Osteocyte (in vitro differentiated cells): ENCODE data around the gene IL17A. TPM values are rescaled to one million over a fixed set of nuclear protein-coding genes. Genes with fewer than 3 reads are reported as not detected.

Experiments
- DNase-seq: peaks from one replicate; pipeline ENCODE4 v3.0.0; 2021; ENCODE audit warnings: mixed read lengths; ENCODE audit not compliant: unreplicated experiment; ENCODE audit errors: extremely low spot score
- H3K27ac Mint-ChIP-seq: one replicate; pipeline ENCODE4 v1.8.0; 2021; ENCODE audit warnings: mild to moderate bottlenecking, mixed read lengths; ENCODE audit not compliant: unreplicated experiment
- H3K27me3 Mint-ChIP-seq: one replicate; pipeline ENCODE4 v1.8.0; 2021; ENCODE audit warnings: mixed read lengths; ENCODE audit not compliant: unreplicated experiment
- H3K36me3 Mint-ChIP-seq: one replicate; pipeline ENCODE4 v1.8.0; 2021; ENCODE audit warnings: mixed read lengths; ENCODE audit not compliant: unreplicated experiment
- H3K4me1 Mint-ChIP-seq: one replicate; pipeline ENCODE4 v1.8.0; 2021; ENCODE audit warnings: mixed read lengths; ENCODE audit not compliant: unreplicated experiment
- H3K4me3 Mint-ChIP-seq: one replicate; pipeline ENCODE4 v1.8.0; 2021; ENCODE audit warnings: mild to moderate bottlenecking, moderate library complexity, mixed read lengths; ENCODE audit not compliant: unreplicated experiment
- H3K9me3 Mint-ChIP-seq: one replicate; pipeline ENCODE4 v1.8.0; 2021; ENCODE audit warnings: mixed read lengths; ENCODE audit not compliant: unreplicated experiment
- CTCF ChIP-seq: fragments of 200-600 bp; sonication (generic); IDR thresholded peaks from 2 replicates; pipeline ENCODE4 v1.5.0; 2021; ENCODE audit warnings: antibody characterized with exemption, mild to moderate bottlenecking, moderate library complexity
- total RNA-seq: library from RNA; stranded (reverse); gene quantifications from 2 replicates; pipeline ENCODE4 v1.2.1, GENCODE V29; 2021

IL17A gene
- total RNA-seq, 1 donor from 2014 or later, result not detected

- H3K36me3 Mint-ChIP-seq, result no peaks in the 10 kb centered on the region
- H3K9me3 Mint-ChIP-seq, result no peaks in the 10 kb centered on the region
- TF ChIP-seq CTCF, result no peak
- no peak overlapping the region for H3K4me3 Mint-ChIP-seq
- no peaks in the 10 kb centered on the region for H3K4me1 Mint-ChIP-seq
- H3K27me3 Mint-ChIP-seq, result peaks cover 31% of the 10 kb centered on the region
- no peak for DNase-seq
- H3K27ac Mint-ChIP-seq, result no peak overlapping the region
Measured at GRCh38 chr6:52227495-52227894, 41.3 kb downstream of the IL17A start.

GRCh38 chr6:52230685-52231084 is 44.5 kb downstream of the IL17A start:
- no peak for DNase-seq
- no peak for TF ChIP-seq CTCF
- Mint-ChIP-seq H3K27ac (no peak overlapping the region), H3K27me3 (peaks cover 35% of the 10 kb centered on the region), H3K36me3 (no peaks in the 10 kb centered on the region), H3K4me1 (no peaks in the 10 kb centered on the region), H3K9me3 (no peaks in the 10 kb centered on the region), H3K4me3 (no peak overlapping the region)

- H3K27ac Mint-ChIP-seq, result no peak overlapping the region
- no peaks in the 10 kb centered on the region for H3K9me3 Mint-ChIP-seq
- H3K4me1 Mint-ChIP-seq, result no peaks in the 10 kb centered on the region
- no peak for TF ChIP-seq CTCF
- H3K27me3 Mint-ChIP-seq, result peaks cover 39% of the 10 kb centered on the region
- DNase-seq, result no peak
- H3K36me3 Mint-ChIP-seq, result no peaks in the 10 kb centered on the region
- H3K4me3 Mint-ChIP-seq, result no peak overlapping the region
Measured at GRCh38 chr6:52231406-52232127, 45.4 kb downstream of the IL17A start.

GRCh38 chr6:52233005-52233404 is 46.8 kb downstream of the IL17A start:
- Mint-ChIP-seq H3K4me1 (no peaks in the 10 kb centered on the region), H3K27ac (no peak overlapping the region), H3K9me3 (no peaks in the 10 kb centered on the region), H3K4me3 (no peak overlapping the region), H3K27me3 (peaks cover 46% of the 10 kb centered on the region), H3K36me3 (no peaks in the 10 kb centered on the region)
- no peak for DNase-seq
- TF ChIP-seq CTCF, result no peak

- Mint-ChIP-seq H3K9me3 (no peaks in the 10 kb centered on the region), H3K4me3 (no peak overlapping the region), H3K4me1 (no peaks in the 10 kb centered on the region), H3K27ac (no peak overlapping the region), H3K36me3 (no peaks in the 10 kb centered on the region), H3K27me3 (peaks cover 48% of the 10 kb centered on the region)
- TF ChIP-seq CTCF, result peak; percentile 47
- DNase-seq, result no peak
Measured at GRCh38 chr6:52233975-52234823, 48.0 kb downstream of the IL17A start.
